ENCODE data around the gene ETNPPL. TPM values are rescaled to one million over a fixed set of nuclear protein-coding genes. Genes with fewer than 3 reads are reported as not detected.

Gene ETNPPL
- total RNA-seq, 1 donor from 2014 or later = 2.9 TPM

DNA sequence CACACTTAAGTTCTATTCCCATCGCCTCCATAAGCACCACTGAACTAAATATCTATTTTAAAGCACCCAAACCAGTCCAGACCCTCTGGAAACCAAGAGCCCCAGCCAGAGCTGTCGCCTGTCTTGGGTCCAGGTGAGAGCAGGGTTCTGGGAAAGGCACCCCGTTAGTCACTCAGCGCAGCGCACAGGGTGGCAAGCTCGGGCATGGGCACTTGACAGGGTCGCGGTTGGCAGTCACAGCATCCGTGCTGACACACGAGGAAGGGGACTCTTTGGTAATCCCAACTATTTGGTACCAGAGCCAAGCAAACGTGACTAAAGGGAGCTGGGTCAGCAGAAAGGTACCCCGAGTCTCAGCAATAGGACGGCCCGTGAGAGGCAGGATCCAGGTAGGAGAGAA lies 24.3 kb upstream of the ETNPPL start:
- Mint-ChIP-seq H3K9me3 (no peaks in the 10 kb centered on the region), H3K36me3 (no peaks in the 10 kb centered on the region), H3K4me1 (ENCODE audit: unreplicated experiment) (no peaks in the 10 kb centered on the region), H3K27me3 (no peaks in the 10 kb centered on the region), H3K27ac (no peak overlapping the region), H3K4me3 (no peak overlapping the region)
- TF ChIP-seq, protein P1, sequence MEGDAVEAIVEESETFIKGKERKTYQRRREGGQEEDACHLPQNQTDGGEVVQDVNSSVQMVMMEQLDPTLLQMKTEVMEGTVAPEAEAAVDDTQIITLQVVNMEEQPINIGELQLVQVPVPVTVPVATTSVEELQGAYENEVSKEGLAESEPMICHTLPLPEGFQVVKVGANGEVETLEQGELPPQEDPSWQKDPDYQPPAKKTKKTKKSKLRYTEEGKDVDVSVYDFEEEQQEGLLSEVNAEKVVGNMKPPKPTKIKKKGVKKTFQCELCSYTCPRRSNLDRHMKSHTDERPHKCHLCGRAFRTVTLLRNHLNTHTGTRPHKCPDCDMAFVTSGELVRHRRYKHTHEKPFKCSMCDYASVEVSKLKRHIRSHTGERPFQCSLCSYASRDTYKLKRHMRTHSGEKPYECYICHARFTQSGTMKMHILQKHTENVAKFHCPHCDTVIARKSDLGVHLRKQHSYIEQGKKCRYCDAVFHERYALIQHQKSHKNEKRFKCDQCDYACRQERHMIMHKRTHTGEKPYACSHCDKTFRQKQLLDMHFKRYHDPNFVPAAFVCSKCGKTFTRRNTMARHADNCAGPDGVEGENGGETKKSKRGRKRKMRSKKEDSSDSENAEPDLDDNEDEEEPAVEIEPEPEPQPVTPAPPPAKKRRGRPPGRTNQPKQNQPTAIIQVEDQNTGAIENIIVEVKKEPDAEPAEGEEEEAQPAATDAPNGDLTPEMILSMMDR (conservative IDR thresholded peaks at IDR 0.05) = no peak
- DNase-seq (ENCODE audit: extremely low spot score, unreplicated experiment) = no peak

DNA sequence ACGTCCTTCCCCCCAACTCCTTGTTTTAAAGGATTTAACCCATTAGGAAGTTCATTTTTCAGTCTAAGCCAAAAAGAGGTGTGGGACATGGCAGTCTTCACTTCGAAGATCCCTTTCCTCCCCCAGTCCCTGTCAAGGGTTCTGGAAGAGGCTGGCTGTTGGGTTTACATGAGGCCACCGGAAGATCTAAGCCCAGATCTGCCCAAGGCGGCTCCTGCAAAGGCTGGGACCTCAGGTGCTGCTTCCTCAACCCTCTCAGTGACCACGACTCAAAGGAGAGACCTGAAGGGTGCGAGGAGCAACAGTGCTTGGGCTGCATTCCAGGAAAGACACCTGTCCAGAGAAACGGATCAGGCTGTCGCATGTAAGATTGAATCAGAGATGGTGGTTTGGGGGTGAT lies 23.5 kb upstream of the ETNPPL start:
- no peaks in the 10 kb centered on the region for H3K27me3 Mint-ChIP-seq
- no peaks in the 10 kb centered on the region for H3K4me1 Mint-ChIP-seq (ENCODE audit: unreplicated experiment)
- no peaks in the 10 kb centered on the region for H3K9me3 Mint-ChIP-seq
- DNase-seq (ENCODE audit: extremely low spot score, unreplicated experiment) = no peak
- H3K27ac Mint-ChIP-seq = no peak overlapping the region
- TF ChIP-seq, protein P1 (conservative IDR thresholded peaks at IDR 0.05) = no peak
- no peak overlapping the region for H3K4me3 Mint-ChIP-seq
- H3K36me3 Mint-ChIP-seq = no peaks in the 10 kb centered on the region

DNA sequence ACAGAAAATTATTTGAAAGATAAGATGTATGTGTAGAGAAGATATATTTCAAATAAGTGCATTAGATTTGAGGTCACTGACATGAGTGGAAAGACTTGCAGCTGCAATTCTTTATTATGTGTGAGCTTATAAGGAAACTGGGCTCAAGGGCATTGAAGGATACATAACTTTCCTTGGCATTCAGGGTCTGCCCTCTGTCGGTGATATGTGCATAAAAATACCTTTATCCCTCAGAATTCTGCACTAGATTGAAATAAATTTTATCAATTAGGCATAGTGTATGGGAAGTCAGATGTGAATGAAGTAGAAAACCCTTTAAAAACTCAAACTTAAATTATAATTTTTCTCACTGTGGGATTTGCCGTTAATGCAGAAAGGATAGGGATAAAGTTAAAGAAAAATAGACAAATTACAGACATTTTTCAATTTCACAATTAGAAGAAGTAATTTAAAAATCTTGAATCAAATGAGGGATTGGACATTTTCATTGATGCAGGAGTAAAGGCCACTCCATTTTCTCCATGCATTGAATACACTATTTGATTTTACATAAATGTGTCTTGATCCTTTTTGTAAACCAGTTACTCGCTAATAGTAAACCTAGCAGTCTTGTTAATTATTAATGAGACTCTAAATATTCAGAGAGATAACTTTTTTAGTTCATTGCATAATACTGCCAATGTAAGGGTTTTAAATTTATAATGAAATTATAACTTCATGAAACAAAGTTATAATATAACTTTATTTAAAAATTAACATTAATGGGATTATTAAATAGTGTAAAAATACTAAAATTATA lies 21.0 kb upstream of the ETNPPL start:
- Mint-ChIP-seq H3K4me3 (no peak overlapping the region), H3K9me3 (no peaks in the 10 kb centered on the region), H3K36me3 (no peaks in the 10 kb centered on the region), H3K27ac (no peak overlapping the region), H3K27me3 (no peaks in the 10 kb centered on the region), H3K4me1 (ENCODE audit: unreplicated experiment) (no peaks in the 10 kb centered on the region)
- TF ChIP-seq, protein P1 (conservative IDR thresholded peaks at IDR 0.05) = peak; percentile 63
- no peak for DNase-seq (ENCODE audit: extremely low spot score, unreplicated experiment)

DNA sequence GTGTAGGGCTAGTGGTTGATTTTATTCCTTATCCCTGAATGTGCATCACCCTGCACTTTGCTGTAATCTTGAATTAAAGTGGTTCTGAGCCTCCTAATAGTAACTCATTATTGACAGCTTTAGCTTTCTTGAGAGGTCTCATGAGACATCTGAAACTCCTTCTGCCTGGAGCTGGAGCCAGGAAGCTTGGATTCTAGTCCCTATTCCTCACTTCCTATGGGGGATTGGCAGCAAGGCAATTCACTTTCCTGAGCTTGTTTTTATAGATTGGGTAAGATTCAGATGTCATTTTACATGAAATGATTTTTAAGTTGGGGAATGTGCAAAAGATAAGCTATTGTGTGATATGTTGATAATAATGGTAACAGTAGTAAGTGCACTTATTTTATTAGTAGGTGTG lies 17.1 kb upstream of the ETNPPL start:
- H3K27ac Mint-ChIP-seq = no peak overlapping the region
- peaks cover 5% of the 10 kb centered on the region for H3K9me3 Mint-ChIP-seq
- no peaks in the 10 kb centered on the region for H3K36me3 Mint-ChIP-seq
- H3K4me3 Mint-ChIP-seq = no peak overlapping the region
- H3K4me1 Mint-ChIP-seq (ENCODE audit: unreplicated experiment) = peaks cover 4% of the 10 kb centered on the region
- H3K27me3 Mint-ChIP-seq = peaks cover 3% of the 10 kb centered on the region
- no peak for DNase-seq (ENCODE audit: extremely low spot score, unreplicated experiment)
- TF ChIP-seq, protein P1 (conservative IDR thresholded peaks at IDR 0.05) = no peak

DNA sequence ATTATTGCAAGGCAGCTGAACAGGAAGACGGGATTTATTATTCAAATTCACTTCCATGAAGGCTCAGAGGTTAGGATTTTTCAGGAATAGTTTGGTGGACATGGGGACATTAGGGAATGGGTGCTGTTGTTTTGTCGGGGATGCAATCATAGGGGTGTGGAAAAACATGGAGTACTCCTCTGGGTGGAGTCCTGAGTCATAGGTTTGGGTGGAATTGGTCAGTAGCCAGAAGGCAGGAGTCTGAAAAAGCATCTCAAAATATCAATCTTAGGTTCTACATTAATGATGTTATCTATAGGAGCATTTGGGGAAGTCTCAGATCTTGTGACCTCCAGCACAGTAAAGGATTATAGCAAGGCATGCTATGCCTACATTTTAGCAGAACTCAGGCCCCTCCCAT lies 14.5 kb upstream of the ETNPPL start:
- Mint-ChIP-seq H3K36me3 (no peaks in the 10 kb centered on the region), H3K27ac (peak overlapping the region; percentile 75), H3K27me3 (peaks cover 3% of the 10 kb centered on the region), H3K4me1 (ENCODE audit: unreplicated experiment) (peaks cover 4% of the 10 kb centered on the region), H3K9me3 (peaks cover 5% of the 10 kb centered on the region), H3K4me3 (peak overlapping the region; percentile 16)
- TF ChIP-seq, protein P1 (conservative IDR thresholded peaks at IDR 0.05) = no peak
- no peak for DNase-seq (ENCODE audit: extremely low spot score, unreplicated experiment)
